NCI-H1092 treated with DMSO at 0.1 percent for 48 hours (cell line): ENCODE measurements around the gene ADCY2.

Experiments
- DNase-seq: peaks from one replicate; lab custom pipeline; 2025; lab: John Stamatoyannopoulos, UW

The ADCY2 gene

DNA sequence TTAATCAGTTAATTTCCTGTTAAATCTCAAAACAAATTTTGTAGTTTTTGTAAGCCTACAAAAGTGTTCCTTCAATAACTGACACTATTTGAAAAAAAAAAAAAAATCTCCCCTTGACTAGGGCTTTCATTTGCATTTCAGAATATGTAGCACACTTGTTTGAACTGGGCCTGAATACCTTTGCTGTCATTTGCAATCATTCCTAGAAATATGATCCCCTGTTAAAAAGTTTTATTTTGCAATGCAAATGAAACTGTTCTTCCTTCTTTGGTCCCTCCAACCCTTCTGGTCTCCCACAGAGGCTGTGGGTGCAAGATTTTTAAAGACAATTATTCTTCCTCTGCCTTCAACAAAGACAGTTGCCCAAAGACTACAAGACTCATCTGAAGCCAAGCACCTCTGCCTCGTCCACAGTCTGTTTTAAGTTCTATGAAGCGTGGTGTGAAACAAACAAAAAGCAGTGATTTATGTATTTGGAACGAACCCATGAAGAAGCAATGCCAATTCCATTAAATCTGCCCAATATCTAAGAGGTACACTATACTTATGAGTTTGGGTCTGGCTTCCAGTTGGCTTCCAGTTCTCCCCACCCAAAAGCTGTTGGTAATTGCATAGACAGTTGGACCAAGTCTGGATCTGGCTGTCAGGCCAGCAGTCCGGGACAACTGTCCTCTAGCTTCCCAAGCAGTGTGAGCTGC is 388.9 kb downstream of the ADCY2 start:
- DNase-seq: no peak

DNA sequence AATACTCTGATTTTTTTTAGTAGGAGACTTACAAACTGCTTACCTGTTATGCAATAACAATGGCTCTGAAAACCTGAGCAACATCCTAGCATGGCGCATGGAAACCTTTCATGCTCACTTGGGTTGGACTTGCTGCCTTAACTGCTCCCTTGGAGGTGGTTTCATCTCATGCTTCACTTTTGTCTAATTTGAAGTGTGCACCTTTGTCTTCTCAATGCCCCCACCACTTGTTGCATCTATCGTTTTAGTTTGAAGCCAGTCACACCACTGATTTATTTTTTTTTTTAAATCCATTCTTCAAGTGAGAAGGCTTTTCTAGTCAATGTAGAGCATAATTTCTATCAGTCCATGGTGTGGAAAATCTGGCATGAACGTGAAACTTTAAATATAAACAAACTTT is 391.8 kb downstream of the ADCY2 start:
- DNase-seq: no peak

DNA sequence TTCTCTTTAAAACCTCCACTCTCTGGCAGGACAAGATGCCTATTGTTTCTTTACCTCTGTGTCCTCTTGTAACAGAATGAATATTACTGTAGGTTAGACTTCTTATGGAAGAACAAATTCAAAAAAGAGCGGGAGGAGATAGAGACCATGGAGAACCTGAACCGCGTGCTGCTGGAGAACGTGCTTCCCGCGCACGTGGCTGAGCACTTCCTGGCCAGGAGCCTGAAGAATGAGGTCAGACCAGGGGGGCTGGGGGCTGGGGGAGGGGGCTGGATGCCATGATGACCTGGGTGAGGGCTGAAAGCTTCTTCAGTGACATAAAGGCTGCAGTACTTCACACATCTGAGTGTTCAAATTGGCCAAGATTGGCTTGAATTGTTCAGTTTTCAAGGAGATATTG is 393.6 kb downstream of the ADCY2 start:
- DNase-seq: no peak

DNA sequence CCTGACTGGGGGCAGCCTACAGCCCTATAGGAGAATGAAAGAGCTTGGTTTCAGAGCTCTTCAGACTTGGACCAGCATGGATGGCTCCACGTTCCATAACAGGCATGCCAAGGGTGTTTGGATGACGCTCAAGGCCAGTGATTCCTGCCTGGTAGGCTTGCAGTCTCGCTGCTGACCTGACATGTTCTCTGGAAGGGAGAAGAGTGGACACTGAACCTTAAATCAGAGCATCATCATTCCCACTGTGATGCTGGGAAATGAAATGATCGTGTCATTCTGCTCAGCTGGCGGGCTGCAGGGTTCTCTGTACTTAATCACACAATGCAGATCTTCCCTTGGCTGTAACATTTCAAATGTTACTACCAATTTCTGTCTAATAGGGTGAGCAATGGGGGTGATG is 398.0 kb downstream of the ADCY2 start:
- DNase-seq: no peak

DNA sequence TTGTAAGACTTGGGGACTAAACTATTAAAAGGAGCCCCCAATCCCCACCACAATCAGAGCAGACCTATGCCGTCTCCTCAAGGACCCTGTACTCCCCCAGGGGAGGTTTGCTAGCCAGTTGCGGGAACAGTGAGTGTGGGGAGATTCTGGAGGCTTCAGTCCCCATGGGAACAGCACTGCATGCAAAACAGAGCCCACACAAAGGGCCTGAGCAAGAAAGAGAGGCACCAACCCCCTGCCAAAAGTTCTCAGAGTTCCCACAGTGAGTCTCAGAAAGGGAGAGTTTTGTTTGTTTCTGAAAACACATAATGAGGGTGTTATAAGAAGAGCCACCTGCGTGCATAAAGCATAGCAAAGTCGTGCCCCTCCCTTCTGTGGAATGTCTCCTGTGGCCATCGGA is 398.4 kb downstream of the ADCY2 start:
- no peak for DNase-seq

DNA sequence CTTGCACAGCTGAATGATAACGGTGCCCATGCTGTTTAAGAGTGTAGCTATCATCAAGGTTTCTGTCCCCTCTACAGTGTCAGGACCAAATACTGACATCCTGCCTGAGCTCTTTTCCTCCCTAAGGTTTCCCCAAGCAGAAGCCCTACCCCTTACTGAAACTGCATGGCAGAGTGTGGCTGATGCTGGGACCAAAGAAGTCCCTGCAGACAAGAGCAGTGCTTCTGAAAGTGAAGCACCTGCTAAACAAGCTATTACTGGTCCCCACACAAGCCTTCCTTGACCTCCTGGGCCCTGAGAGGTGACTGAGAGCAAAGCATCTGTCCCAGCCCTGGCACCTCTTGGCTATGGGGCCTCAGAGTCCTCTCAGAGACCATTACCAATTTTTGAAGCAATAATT is 398.9 kb downstream of the ADCY2 start:
- DNase-seq: no peak

DNA sequence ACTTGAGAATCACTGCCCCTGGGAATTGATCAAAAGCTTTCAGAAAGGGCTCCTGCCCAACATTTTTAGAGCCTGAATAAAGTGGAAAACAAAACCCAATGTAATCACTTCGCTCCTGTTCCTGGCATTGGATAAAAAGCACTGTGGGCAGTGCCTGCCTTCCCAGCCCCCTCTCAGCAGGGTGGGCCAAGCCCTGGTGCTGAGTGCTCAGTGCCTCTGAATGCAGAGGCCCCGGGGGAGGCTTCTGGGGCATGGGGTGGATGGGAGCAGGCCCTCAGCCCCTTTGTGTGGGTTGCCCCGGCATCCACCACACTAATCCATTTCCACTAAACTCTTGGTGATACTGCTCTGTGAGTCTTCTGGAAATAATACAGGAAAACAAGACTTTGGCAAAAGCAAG is 399.4 kb downstream of the ADCY2 start:
- DNase-seq: no peak

DNA sequence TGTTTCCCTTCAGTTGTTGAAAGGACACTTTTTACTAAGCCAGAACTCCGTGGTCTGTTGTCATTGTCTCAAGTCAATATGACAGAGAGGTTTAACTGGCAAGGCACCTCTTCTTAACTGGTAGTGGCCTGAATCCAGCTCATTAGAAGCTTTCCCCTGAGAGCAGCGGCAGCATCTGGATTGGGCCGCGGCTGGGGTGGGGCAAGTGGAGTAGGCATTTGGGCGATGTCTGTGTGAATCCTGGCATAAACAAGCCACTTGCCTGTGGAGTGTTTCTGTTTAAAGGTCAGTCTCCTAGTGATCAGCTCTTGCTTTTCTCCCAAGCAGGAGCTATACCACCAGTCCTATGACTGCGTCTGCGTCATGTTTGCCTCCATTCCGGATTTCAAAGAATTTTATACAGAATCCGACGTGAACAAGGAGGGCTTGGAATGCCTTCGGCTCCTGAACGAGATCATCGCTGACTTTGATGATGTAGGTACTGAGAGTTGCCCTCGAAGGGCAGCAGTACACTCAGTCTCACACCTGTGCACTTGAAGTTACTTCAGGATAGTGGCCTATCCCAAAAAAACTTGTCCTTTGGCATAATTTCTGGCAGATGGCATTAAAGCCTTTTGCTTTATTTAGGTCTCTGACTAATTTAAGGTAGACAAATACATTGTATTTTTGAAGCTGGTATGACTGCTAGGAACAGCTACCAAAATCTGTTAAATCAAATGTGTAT is 406.1 kb downstream of the ADCY2 start:
- DNase-seq: peak; percentile 32

DNA sequence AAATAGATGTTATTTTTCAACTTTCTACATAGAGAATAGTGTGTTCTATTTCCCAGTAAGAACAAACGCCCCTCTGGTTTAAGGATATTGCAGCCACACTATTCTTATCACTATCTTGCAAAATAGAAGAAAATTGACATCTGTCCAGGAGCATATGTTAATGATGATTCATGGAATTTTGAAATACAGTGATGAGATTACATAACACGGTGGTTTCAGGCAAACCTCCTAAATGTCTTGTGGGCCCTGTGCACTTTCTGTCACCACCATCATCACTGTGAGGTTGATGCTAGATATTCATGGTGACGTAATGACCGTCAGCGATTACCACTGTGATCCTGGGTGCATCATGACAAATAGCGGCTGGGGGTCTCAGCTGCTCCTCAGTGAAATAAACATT is 406.9 kb downstream of the ADCY2 start:
- DNase-seq: no peak

DNA sequence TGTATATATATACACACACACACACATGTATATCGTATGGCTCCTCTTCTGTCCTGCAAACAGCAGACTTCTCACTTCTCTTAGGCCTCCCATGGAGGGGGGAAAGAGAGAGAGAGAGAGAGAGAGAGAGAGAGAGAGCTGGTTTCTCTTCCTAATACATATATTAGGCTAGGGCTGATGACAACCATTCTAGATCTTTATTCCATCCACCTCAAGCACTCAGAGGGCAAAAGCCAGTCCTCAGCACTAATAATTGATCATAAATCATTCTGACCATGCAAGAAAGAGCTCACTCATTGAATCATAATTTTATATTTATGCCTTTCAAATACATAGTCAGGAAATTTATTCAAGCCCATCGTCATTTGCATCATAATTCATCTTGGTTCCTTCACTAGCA is 408.0 kb downstream of the ADCY2 start:
- no peak for DNase-seq

DNA sequence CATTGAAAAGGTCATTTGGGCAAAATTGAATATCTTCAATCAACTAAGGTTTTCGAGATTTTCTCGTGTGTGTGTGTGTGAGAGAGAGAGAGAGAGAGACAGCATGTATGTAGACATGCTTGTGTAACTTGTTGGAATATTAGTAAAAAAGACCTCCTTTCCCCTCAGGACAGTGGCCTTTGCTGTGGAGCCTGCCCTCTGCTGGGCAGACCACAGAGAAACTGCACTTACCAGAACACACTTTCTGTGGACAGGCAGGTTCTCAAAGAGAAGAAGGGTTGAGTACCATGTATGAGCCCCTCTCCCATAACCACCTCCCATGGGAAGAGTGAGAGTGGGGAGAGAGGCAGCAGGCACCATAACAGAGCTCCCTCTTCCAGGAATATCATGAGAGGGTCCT is 409.4 kb downstream of the ADCY2 start:
- DNase-seq: no peak

DNA sequence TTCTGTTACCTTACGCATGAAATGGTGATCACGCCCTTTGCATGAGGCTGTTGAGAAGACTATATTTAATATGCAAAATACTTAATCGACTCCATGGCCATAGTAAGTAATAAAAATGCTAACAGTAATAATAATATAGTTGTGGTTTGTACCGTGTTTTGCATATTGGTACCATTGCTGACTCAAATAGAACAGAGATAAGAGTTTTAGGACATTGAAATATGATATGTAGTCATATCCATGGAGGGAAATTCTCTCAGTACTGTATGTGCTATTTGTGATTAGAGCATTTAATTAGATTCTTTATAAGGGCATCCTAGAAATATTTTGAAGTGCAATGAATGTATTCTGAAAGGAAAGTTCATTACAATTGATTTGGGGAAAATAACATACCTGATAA is 413.1 kb downstream of the ADCY2 start:
- DNase-seq: no peak

DNA sequence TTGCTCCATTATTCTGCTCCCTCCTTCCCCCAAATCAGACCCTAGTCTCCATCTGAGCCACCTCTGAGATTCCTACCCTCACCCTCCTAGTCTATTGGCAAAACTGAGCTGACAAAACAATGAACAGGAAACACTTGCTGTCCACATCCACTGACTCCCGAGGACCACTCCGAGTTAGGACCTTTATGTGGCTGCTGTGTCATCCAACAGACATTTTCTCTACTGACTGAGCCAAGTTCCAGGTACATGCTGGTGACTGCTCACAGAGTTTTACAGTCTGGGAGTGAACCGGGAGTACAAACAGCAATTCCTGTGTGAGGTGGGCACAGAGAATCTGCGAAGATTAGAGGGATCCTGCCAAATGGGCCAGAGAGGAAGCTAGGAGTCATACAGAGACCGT is 415.8 kb downstream of the ADCY2 start:
- DNase-seq: no peak

DNA sequence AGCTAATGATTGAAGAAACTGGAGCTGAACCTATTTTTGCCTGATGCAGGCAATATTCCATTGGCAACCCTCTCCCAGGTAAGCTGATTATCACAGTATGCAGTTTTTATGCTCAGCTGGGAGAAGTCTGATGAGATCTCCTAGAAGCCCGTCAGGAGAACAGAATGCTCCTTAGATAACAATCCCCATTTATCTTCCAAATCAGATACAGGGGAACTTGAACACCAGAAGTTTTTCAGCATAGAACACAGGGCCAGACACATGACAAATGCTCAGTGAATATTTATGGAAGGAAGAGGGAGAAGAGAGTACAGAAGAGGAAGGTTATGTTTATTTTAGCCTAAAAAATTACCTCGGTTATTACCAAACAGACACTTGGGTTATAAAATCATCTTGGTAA is 417.1 kb downstream of the ADCY2 start:
- DNase-seq: no peak

DNA sequence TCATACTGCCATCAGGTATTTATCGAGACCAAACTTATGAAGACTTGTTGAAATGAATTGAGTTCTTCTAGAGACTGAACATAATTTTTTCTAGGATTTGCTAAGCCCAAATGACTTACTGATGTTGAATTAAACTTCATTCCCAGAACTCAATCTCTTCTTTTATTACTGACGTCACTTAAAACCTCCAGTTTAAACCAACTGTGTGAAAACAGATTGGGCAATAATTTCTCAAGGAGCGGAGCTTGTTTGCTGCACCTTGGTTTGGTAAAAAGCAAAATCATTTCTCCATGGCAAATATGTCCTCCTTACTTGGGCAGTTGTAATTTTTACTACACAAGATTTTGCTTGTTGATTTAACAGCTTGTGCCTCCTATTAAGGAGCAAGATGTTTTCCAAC is 417.6 kb downstream of the ADCY2 start:
- DNase-seq: no peak

DNA sequence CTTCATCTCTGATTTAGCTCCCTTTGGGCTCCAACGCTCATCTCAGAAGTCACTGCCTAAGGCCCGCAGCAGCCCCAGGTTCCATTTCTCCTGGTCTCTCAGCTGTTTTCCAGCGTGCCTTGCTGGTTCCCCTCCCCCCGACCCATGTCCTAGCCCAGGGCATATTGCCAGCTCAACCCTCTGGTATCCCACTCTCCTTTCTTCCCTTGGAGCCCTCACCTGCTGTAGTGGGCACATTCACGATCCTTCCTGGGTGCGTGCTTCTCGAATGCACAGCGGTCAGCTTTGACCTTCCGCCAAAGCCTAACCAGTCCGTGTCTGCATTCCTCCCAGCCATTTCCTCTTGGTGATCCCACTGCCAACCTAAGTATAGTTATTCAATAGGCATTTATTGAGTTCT is 418.9 kb downstream of the ADCY2 start:
- DNase-seq: no peak

DNA sequence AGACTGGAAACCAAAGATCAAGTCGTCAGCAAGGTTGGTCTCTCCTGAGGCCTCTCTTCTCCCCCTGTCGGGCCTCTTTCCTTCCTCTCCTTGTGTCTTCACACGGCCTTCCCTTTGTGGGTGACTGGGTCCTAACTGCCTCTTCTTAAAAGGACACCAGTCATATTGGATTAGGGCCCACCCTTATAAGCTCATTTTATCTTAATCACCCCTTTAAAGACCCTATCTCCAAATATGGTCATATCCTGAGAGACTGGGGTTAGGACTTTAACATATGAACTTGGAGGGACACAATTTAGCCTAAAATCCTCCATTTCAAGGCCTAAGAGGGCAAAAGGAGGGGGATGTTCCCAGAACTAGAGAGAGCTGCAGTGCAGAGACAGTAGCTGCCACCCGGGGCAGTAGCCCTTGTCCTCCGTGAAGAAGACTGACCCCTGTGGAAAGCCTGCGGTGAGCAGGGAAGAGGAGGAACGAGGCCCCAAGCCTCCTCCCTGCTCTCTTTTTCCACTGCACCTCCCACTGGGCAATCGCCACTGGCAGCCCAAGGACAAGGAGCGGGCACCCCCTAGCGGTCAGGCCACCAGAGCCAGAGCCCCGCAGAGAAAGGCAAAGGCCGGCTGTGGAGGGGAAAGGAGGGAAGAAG is 420.1 kb downstream of the ADCY2 start:
- peak; percentile 61 for DNase-seq

DNA sequence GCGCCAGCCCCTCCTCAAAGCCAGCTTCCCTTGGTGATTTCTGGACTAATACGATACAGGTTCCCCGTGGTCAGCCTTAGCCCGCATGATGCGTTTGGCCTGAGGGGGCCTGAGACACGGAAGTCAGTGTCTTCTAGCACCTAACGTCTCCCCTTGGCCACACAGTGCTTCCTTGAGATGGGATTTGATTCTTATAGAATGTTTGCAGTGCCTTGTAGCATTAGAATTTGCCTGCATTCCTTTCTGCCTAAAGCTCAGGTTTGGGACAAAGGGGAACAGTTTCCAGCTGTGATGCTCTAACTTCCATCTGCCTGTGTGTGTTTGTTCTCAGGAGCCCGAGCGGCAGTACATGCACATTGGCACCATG is 420.6 kb downstream of the ADCY2 start:
- DNase-seq: no peak

DNA sequence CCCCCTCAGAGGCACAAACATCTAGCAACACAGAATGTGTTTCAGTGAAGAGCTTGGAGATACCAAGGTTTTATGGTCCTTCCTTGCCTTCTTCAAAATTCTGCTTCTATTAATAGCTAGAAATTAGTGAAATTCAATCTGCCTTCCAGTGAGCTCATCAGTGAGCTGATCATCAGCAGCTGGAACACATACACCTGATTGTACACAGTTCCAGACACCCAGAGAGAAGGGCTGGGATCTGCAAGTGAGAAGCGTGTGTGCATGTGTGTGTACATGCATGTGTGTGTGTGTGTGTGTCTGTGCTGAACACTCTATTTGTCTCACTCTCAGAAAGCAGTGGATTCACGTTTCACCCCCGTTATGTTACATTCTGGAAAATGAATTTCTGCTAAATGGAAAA is 426.5 kb downstream of the ADCY2 start:
- no peak for DNase-seq

DNA sequence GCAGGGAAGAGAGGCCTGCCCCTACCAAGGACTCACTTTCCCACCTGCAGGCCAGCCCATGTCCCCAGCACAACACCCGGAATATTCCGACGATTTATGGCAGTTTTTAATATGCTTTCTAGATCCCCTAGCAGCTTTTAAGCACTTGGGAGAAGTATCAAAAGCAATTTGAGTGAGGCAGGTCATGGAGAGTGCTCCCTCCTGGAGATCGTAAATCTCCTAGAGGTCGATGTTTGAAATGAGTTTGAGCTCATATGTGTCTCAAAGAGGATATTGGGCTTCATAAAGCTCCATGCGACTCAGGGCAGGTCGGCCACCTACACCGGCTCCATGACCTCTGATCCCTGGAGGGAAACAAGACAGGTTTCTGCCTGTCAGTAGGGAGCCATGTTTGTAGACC is 427.7 kb downstream of the ADCY2 start:
- no peak for DNase-seq

DNA sequence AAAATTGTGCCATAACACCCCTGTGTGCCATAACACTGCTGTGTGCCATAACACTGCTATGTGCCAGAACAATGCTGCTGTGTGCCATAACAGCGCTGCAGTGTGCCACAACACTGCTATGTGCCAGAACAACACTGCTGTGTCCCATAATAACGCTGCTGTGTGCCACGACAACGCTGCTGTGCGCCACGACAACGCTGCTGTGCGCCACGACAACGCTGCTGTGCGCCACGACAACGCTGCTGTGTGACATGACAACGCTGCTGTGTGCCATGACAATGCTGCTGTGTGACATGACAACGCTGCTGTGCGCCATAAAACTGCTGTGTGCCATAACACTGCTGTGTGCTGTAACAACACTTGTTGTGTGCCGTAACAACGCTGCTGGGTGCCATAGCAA is 429.1 kb downstream of the ADCY2 start:
- no peak for DNase-seq

DNA sequence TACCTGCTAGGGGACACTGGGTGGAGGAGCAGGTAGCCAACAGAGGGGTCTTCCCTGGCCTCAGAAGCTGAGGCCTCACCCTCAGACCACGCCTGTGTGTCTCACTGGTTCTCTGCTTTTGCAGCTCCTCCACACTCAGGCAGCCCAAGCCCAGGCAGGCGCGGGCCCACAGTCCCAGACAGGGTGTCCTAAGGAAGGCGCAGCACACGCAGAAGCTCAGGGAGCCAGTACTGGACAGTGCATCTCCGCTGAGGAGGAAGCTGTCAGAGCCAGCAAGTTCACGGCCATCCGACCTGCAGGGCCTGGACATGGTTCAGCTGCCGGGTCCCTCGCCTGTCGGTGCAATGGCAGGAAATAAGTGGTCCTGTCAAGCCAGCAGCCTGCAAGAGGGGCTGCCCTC is 429.7 kb downstream of the ADCY2 start:
- DNase-seq: no peak

DNA sequence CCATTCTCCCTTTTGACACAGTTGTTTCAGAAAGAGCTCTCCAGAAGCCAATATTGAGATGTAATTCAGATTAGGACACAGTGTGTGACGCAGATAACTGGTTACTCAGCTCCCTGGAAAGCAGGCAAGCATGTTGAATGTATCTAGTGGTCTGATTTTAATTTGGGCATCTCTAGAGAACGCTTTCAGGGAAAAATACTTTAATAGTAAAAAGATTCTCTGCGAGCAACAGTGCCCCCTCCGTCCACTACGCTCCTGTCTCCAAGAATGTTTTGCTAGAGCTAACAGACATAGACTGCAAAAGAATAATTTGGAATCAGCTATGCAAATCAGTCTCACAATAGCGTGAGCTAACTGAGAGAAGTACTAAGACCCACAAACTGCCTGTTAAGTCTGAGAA is 431.7 kb downstream of the ADCY2 start:
- DNase-seq: no peak

DNA sequence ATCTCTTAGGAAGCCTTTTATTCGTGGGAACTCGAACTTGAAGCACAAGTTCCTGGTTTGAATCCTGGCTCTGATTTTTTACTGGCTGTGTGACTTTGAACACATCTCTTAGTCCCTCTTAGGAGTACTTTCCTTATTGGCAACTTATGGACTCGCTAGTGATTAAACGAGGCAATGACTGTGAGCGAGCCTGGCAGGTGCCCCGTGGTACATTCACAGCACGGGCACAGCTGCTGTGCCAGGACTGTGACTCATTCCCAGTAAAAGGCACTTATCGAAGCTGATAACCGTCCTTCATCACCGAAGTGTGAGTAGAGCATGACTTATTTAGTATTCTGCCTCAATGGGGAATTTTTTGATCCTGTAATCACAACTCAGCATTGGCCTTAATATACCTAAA is 432.3 kb downstream of the ADCY2 start:
- peak; percentile 29 for DNase-seq
